Measurements from ENCODE around the gene IL25.
A peak's percentile ranks its signal among the peaks of the same experiment; 100 is the strongest.
"Not testable (repeated sequence)": the region's sequence is repeated elsewhere in the genome, so short reads cannot be mapped to it uniquely, and the experiment has no call there.

IL25 gene

GRCh38 chr14:23411563-23412525 lies 39.2 kb downstream of the IL25 start:
- TF ChIP-seq FOXP2 (optimal IDR thresholded peaks at IDR 0.05; ENCODE audit: control extremely low read depth, extremely low read length, insufficient read depth) (no peak), POLR2AphosphoS5 (IDR thresholded peaks at IDR 0.05; ENCODE audit: borderline replicate concordance, low read depth, low read length) (no peak), EZH2 (IDR thresholded peaks at IDR 0.05) (no peak)
- Histone ChIP-seq H3K4me3 (no peak overlapping the region), H3K9ac (ENCODE audit: insufficient read length) (no peak overlapping the region), H3K27ac (no peak overlapping the region), H3K36me3 (ENCODE audit: insufficient read depth, low read length) (no peaks in the 10 kb centered on the region), H3K9me3 (ENCODE audit: low read depth, low read length) (no peaks in the 10 kb centered on the region)
- DNase-seq (ENCODE audit: low read depth, low spot score) = no peak

- no peak for DNase-seq (ENCODE audit: low read depth, low spot score)
- no peaks in the 10 kb centered on the region for H3K36me3 ChIP-seq (ENCODE audit: insufficient read depth, low read length)
- no peak overlapping the region for H3K4me3 ChIP-seq
- no peak overlapping the region for H3K9ac ChIP-seq (ENCODE audit: insufficient read length)
- no peak overlapping the region for H3K27ac ChIP-seq
- TF ChIP-seq FOXP2 (optimal IDR thresholded peaks at IDR 0.05; ENCODE audit: control extremely low read depth, extremely low read length, insufficient read depth) (no peak), EZH2 (IDR thresholded peaks at IDR 0.05) (no peak), POLR2AphosphoS5 (IDR thresholded peaks at IDR 0.05; ENCODE audit: borderline replicate concordance, low read depth, low read length) (no peak)
- no peaks in the 10 kb centered on the region for H3K9me3 ChIP-seq (ENCODE audit: low read depth, low read length)
These were observed 41.1 kb downstream of the IL25 start for GRCh38 chr14:23413681-23414080.

GRCh38 chr14:23414254-23414653 lies 41.6 kb downstream of the IL25 start:
- TF ChIP-seq EZH2 (IDR thresholded peaks at IDR 0.05) (peak; percentile 38), POLR2AphosphoS5 (IDR thresholded peaks at IDR 0.05; ENCODE audit: borderline replicate concordance, low read depth, low read length) (no peak), FOXP2 (optimal IDR thresholded peaks at IDR 0.05; ENCODE audit: control extremely low read depth, extremely low read length, insufficient read depth) (no peak)
- Histone ChIP-seq H3K9ac (ENCODE audit: insufficient read length) (no peak overlapping the region), H3K4me3 (no peak overlapping the region), H3K36me3 (ENCODE audit: insufficient read depth, low read length) (no peaks in the 10 kb centered on the region), H3K9me3 (ENCODE audit: low read depth, low read length) (no peaks in the 10 kb centered on the region), H3K27ac (no peak overlapping the region)
- DNase-seq (ENCODE audit: low read depth, low spot score) = no peak

GRCh38 chr14:23414906-23415820 lies 42.6 kb downstream of the IL25 start:
- DNase-seq (ENCODE audit: low read depth, low spot score) = no peak
- TF ChIP-seq FOXP2 (optimal IDR thresholded peaks at IDR 0.05; ENCODE audit: control extremely low read depth, extremely low read length, insufficient read depth) (no peak), EZH2 (IDR thresholded peaks at IDR 0.05) (no peak), POLR2AphosphoS5 (IDR thresholded peaks at IDR 0.05; ENCODE audit: borderline replicate concordance, low read depth, low read length) (no peak)
- H3K4me3 ChIP-seq = no peak overlapping the region
- H3K27ac ChIP-seq = no peak overlapping the region
- no peaks in the 10 kb centered on the region for H3K36me3 ChIP-seq (ENCODE audit: insufficient read depth, low read length)
- no peaks in the 10 kb centered on the region for H3K9me3 ChIP-seq (ENCODE audit: low read depth, low read length)
- H3K9ac ChIP-seq (ENCODE audit: insufficient read length) = no peak overlapping the region

GRCh38 chr14:23415821-23416778 lies 43.5 kb downstream of the IL25 start:
- no peak for TF ChIP-seq POLR2AphosphoS5 (IDR thresholded peaks at IDR 0.05; ENCODE audit: borderline replicate concordance, low read depth, low read length)
- no peak for TF ChIP-seq EZH2 (IDR thresholded peaks at IDR 0.05)
- TF ChIP-seq FOXP2 (optimal IDR thresholded peaks at IDR 0.05; ENCODE audit: control extremely low read depth, extremely low read length, insufficient read depth) = no peak
- DNase-seq (ENCODE audit: low read depth, low spot score) = no peak

GRCh38 chr14:23416801-23417200 lies 44.2 kb downstream of the IL25 start:
- H3K9me3 ChIP-seq (ENCODE audit: low read depth, low read length) = no peaks in the 10 kb centered on the region
- no peak overlapping the region for H3K27ac ChIP-seq
- DNase-seq (ENCODE audit: low read depth, low spot score) = no peak
- TF ChIP-seq EZH2 (IDR thresholded peaks at IDR 0.05) (no peak), FOXP2 (optimal IDR thresholded peaks at IDR 0.05; ENCODE audit: control extremely low read depth, extremely low read length, insufficient read depth) (no peak), POLR2AphosphoS5 (IDR thresholded peaks at IDR 0.05; ENCODE audit: borderline replicate concordance, low read depth, low read length) (no peak)
- H3K9ac ChIP-seq (ENCODE audit: insufficient read length) = no peak overlapping the region
- H3K36me3 ChIP-seq (ENCODE audit: insufficient read depth, low read length) = no peaks in the 10 kb centered on the region
- no peak overlapping the region for H3K4me3 ChIP-seq

More at GRCh38 chr14:23415821-23416778, 43.5 kb downstream of the IL25 start:
- Histone ChIP-seq H3K9ac (ENCODE audit: insufficient read length) (no peak overlapping the region), H3K9me3 (ENCODE audit: low read depth, low read length) (no peaks in the 10 kb centered on the region), H3K4me3 (no peak overlapping the region), H3K27ac (no peak overlapping the region), H3K36me3 (ENCODE audit: insufficient read depth, low read length) (no peaks in the 10 kb centered on the region)

- not testable (repeated sequence) for H3K36me3 ChIP-seq (ENCODE audit: insufficient read depth, low read length); H3K9me3 ChIP-seq (ENCODE audit: low read depth, low read length); H3K9ac ChIP-seq (ENCODE audit: insufficient read length); H3K4me3 ChIP-seq; DNase-seq (ENCODE audit: low read depth, low spot score); H3K27ac ChIP-seq
These were observed 44.7 kb downstream of the IL25 start for GRCh38 chr14:23417269-23417668.

Data from SK-N-MC (cell line).